Endothelial cell of umbilical vein (primary cell): Measurements from ENCODE around the gene PCDHGA4. TPM values are rescaled to one million over a fixed set of nuclear protein-coding genes. Genes with fewer than 3 reads are reported as not detected.

Source experiments
- BruUV-seq: library from RNA; stranded (reverse); fragments of 400-500 nt; replicated peaks from 2 replicates; lab custom pipeline; 2021; lab: Mats Ljungman, UMichigan
- CTCF ChIA-PET: fragments of 300-600, 350-600 bp; sonication (Branson Sonifier 250); formaldehyde crosslinking; loops from one replicate; lab custom pipeline; 2021; ENCODE audit warnings: antibody characterized with exemption, inconsistent platforms; lab: Charles Lee
- POLR2A ChIA-PET: fragments of 300-600, 350-600 bp; sonication (Branson Sonifier 250); formaldehyde crosslinking; loops from one replicate; lab custom pipeline; 2021; ENCODE audit warnings: antibody characterized with exemption, inconsistent platforms; lab: Charles Lee
- DNase-seq: peaks from one replicate; pipeline ENCODE4 v3.0.0-alpha.2; 2011; ENCODE audit warnings: low read depth, low spot score
- FAIRE-seq: peaks from 2 replicates; lab custom pipeline; 2011; peaks lifted over from hg19 to GRCh38; lab: Jason Lieb, UNC
- H2AFZ ChIP-seq: 2 replicates; pipeline ENCODE4 v1.6.0; 2012; ENCODE audit warnings: low read depth, low read length, control low read depth, inconsistent platforms
- H3K27ac ChIP-seq: 2 replicates; pipeline ENCODE4 v1.5.1; 2011; ENCODE audit warnings: low read depth, mild to moderate bottlenecking, control low read depth, low read length, moderate library complexity; ENCODE audit not compliant: insufficient read depth
- H3K27me3 ChIP-seq, 2 experiments: 2 replicates each; pipeline versions ENCODE4 v1.6.0 to v1.6.1; 2011; ENCODE audit warnings: low read length in 2 of 2, mixed read lengths in 1 of 2; ENCODE audit not compliant: control insufficient read depth in 2 of 2, insufficient read depth in 2 of 2
- H3K36me3 ChIP-seq, 2 experiments: 2 replicates in 1 of 2; 3 replicates in 1 of 2; pipeline ENCODE4 v1.5.1; 2011; ENCODE audit warnings: low read length in 2 of 2, mild to moderate bottlenecking in 1 of 2, moderate library complexity in 1 of 2; ENCODE audit not compliant: control insufficient read depth in 2 of 2, insufficient read depth in 2 of 2; ENCODE audit errors: extremely low read depth in 1 of 2
- H3K4me1 ChIP-seq: 3 replicates; pipeline ENCODE4 v1.5.1; 2011; ENCODE audit warnings: mild to moderate bottlenecking, low read length; ENCODE audit not compliant: control insufficient read depth, insufficient read depth; ENCODE audit errors: extremely low read depth
- H3K4me2 ChIP-seq: 2 replicates; pipeline ENCODE4 v1.6.1; 2011; ENCODE audit warnings: low read length, control low read depth, mixed read lengths; ENCODE audit not compliant: insufficient read depth
- H3K4me3 ChIP-seq, 3 experiments: fragments of 200-600 bp in 1 of 3; sonication (generic), shearing (Covaris generic) in 1 of 3; replicated peaks in 1 of 3; 2 replicates each; pipeline ENCODE4 v1.5.1; 2011 to 2016; ENCODE audit warnings: control low read depth in 3 of 3, low read length in 3 of 3, mild to moderate bottlenecking in 2 of 3, inconsistent platforms in 1 of 3, low read depth in 1 of 3, moderate library complexity in 1 of 3; ENCODE audit not compliant: insufficient read depth in 1 of 3
- H3K79me2 ChIP-seq: 2 replicates; pipeline ENCODE4 v1.6.0; 2012; ENCODE audit warnings: low read length, inconsistent platforms; ENCODE audit not compliant: control insufficient read depth, insufficient read depth
- H3K9ac ChIP-seq: replicated peaks from 2 replicates; pipeline ENCODE3; 2011; ENCODE audit warnings: low read length, control low read depth; ENCODE audit not compliant: insufficient read depth; ENCODE audit errors: extremely low read depth
- H3K9me1 ChIP-seq: replicated peaks from 3 replicates; pipeline ENCODE4 v1.6.0; 2011; ENCODE audit warnings: mild to moderate bottlenecking, low read length; ENCODE audit not compliant: control insufficient read depth, insufficient read depth; ENCODE audit errors: extremely low read depth
- H3K9me3 ChIP-seq: replicated peaks from 2 replicates; pipeline ENCODE4 v1.5.1; 2012; ENCODE audit warnings: low read length, inconsistent platforms; ENCODE audit not compliant: control insufficient read depth, insufficient read depth
- H4K20me1 ChIP-seq: replicated peaks from 2 replicates; pipeline ENCODE3; 2011; ENCODE audit warnings: mild to moderate bottlenecking, low read length; ENCODE audit not compliant: control insufficient read depth, insufficient read depth; ENCODE audit errors: extremely low read depth
- CTCF ChIP-seq, 2 donors: IDR thresholded peaks; 1 replicate in 1 of 2; 2 replicates in 1 of 2; pipeline ENCODE4 v1.5.1; 2011; ENCODE audit warnings: low read length in 2 of 2, mild to moderate bottlenecking in 2 of 2, moderate library complexity in 2 of 2, control low read depth in 1 of 2, inconsistent platforms in 1 of 2, low read depth in 1 of 2; ENCODE audit not compliant: insufficient read depth in 1 of 2; ENCODE audit errors: extremely low read depth in 1 of 2
- JUN ChIP-seq: IDR thresholded peaks from 2 replicates; pipeline ENCODE4 v1.6.1; 2011; ENCODE audit warnings: borderline replicate concordance, low read depth; ENCODE audit not compliant: insufficient read length, insufficient read depth
- MAX ChIP-seq: IDR thresholded peaks from 2 replicates; pipeline ENCODE4 v1.6.1; 2011; ENCODE audit not compliant: insufficient read depth, insufficient read length
- MYC ChIP-seq: IDR thresholded peaks from one replicate; pipeline ENCODE4 v1.6.1; 2011; ENCODE audit warnings: mild to moderate bottlenecking, low read depth, low read length
- dilution Hi-C: fragments of 300-500 bp; cut with MboI; formaldehyde crosslinking; loops from one replicate; pipeline ENCODE4 v1.15.0; 2019; ENCODE audit warnings: low sequenced_read_pairs; ENCODE audit not compliant: extremely low pct_ligation_motif_present
- intact Hi-C: fragments of 100-400 bp; cut with micrococcal nuclease; formaldehyde crosslinking; loops from one replicate; pipeline ENCODE4 v1.10.0; 2022
- polyA plus RNA-seq, 4 experiments: library from polyadenylated mRNA; depleted of rRNA in 3 of 4; stranded (reverse) in 3 of 4; unstranded in 1 of 4; fragments of >200 nt; gene quantifications; 2 replicates each; pipeline versions ENCODE4 v1.2.1 to v1.2.3, GENCODE V29; 2011 to 2012; ENCODE audit warnings: missing spikeins in 1 of 4
- total RNA-seq: library from RNA; stranded (reverse); gene quantifications from 2 replicates; pipeline ENCODE4 v1.2.3, GENCODE V29; 2021

Gene PCDHGA4
- total and polyA plus RNA-seq, 2 donors (not counting 3 experiments of a cell fraction or from before 2014, with no cell fraction given) = 2.6 to 3.0 TPM

GRCh38 chr5:141392429-141393198 is 37.8 kb downstream of the PCDHGA4 start, which contains the start of gene PCDHGA8:
Gene PCDHGA8, plus strand, starts transcription at chr5:141392633. Its CDS starts 181 bp downstream, at chr5:141392814.
- no peak for TF ChIP-seq JUN
- no peak for TF ChIP-seq MYC
- peak in 1 of 2 donors; percentile 18 for TF ChIP-seq CTCF (IDR thresholded peaks at IDR 0.05; ENCODE audit: extremely low read depth in 1 of 2, insufficient read depth in 1 of 2, low read depth in 1 of 2, low read length in 2 of 2)
- Histone ChIP-seq H3K9me1 (no peaks in the 10 kb centered on the region), H4K20me1 (no peaks in the 10 kb centered on the region), H3K4me2 (no peak within 1 kb of the TSS), H3K79me2 (no peaks in the 10 kb centered on the region), H3K36me3 (no peaks in the 10 kb centered on the region), H3K27ac (no peak within 1 kb of the TSS), H3K4me3 (no peak within 1 kb of the TSS), H3K27me3 (peaks cover 28 to 76% of the 10 kb centered on the region in 2 experiments), H3K4me1 (no peaks in the 10 kb centered on the region), H3K9ac (no peak within 1 kb of the TSS), H2AFZ (no peak within 1 kb of the TSS), H3K9me3 (peaks cover 2% of the 10 kb centered on the region)
- intact Hi-C loops = no loop called here
- FAIRE-seq = peak; percentile 26
- ChIA-PET CTCF (interaction anchor here (0.8 to 3.7 kb wide), 5 partner anchors 19 to 171 kb away, joined by 3 to 16 read pairs (median 4); partner anchors contain the start of genes PCDHGA10, PCDHGA3 and PCDHGA6), POLR2A (no interaction called here)
- no TSS peak for BruUV-seq
- dilution Hi-C loops = no loop called here
- no peak for DNase-seq

- Histone ChIP-seq H2AFZ (no peak overlapping the region), H3K4me2 (no peak overlapping the region), H3K4me3 (no peak overlapping the region), H3K4me1 (no peaks in the 10 kb centered on the region), H4K20me1 (no peaks in the 10 kb centered on the region), H3K79me2 (no peaks in the 10 kb centered on the region), H3K27me3 (peaks cover 29 to 75% of the 10 kb centered on the region in 2 experiments), H3K9me1 (no peaks in the 10 kb centered on the region), H3K36me3 (no peaks in the 10 kb centered on the region), H3K27ac (no peak overlapping the region), H3K9me3 (peaks cover 2% of the 10 kb centered on the region), H3K9ac (no peak overlapping the region)
- FAIRE-seq = no peak
- TF ChIP-seq CTCF (IDR thresholded peaks at IDR 0.05; ENCODE audit: extremely low read depth in 1 of 2, insufficient read depth in 1 of 2, low read depth in 1 of 2, low read length in 2 of 2) = no peak
- no peak for TF ChIP-seq MAX
- ChIA-PET POLR2A (no interaction called here), CTCF (interaction anchor here (0.8 to 3.7 kb wide), 4 partner anchors 20 to 171 kb away, joined by 3 to 16 read pairs (median 6); partner anchors contain the start of genes PCDHGA10 and PCDHGA3)
- intact Hi-C loops (no loop called here), dilution Hi-C loops (no loop called here)
- BruUV-seq = no TSS peak
- DNase-seq = no peak
Measured at GRCh38 chr5:141393267-141393666, 38.4 kb downstream of the PCDHGA4 start.
